GM18868 (cell line): ENCODE measurements around the gene OR4D10.
"Not testable (repeated sequence)": the region's sequence is repeated elsewhere in the genome, so short reads cannot be mapped to it uniquely, and the experiment has no call there.

Source experiments
- ATAC-seq: cut with Tn5 transposase; IDR thresholded peaks from one replicate; pipeline ENCODE4 v1.9.1; 2021; ENCODE audit warnings: mild to moderate bottlenecking, moderate library complexity; ENCODE audit not compliant: unreplicated experiment

Gene OR4D10

GRCh38 chr11:59473015-59473414 is at the start of gene OR4D10:
Gene OR4D10 (plus strand): TSS chr11:59473315. CDS start chr11:59477430, 4,115 bp downstream.
- no peak for ATAC-seq

GRCh38 chr11:59423835-59424234 is 49.3 kb upstream of the OR4D10 start:
- no peak for ATAC-seq

GRCh38 chr11:59425131-59425530 is 48.0 kb upstream of the OR4D10 start:
- no peak for ATAC-seq

GRCh38 chr11:59426361-59427067 is 46.6 kb upstream of the OR4D10 start, which contains the start of gene OR5A2:
Gene OR5A2 (minus strand): TSS chr11:59426413. CDS start chr11:59422953, 3,460 bp downstream.
- no peak for ATAC-seq

- no peak for ATAC-seq
Observed at GRCh38 chr11:59427068-59427382, 46.1 kb upstream of the OR4D10 start.

DNA sequence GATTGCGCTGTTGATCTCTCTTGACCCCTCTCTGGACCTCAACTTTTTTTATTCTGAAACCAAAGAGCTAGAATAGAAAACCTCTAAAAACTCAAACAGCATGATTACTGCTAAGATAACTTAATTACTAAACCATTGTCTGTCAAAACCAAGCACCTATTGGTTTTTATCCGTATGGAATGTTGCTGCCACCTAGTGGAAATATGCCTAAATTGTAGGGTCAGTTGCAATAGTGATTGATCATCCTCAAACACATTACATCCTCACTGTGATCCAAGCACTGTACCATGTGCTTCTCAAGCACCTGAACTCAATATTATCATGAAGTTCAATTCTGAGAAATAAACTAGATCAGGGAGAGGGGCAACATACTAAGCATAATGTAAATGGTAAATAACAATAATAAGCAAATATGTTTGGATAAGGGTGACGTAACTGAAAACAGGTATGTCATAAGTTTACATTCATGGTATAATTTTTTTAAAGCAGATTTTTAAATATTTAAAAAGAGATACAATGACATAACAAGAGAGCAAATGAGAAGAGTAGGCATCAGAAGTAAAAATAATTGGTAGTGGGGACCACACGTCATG is 43.1 kb upstream of the OR4D10 start:
- ATAC-seq: peak; percentile 87

DNA sequence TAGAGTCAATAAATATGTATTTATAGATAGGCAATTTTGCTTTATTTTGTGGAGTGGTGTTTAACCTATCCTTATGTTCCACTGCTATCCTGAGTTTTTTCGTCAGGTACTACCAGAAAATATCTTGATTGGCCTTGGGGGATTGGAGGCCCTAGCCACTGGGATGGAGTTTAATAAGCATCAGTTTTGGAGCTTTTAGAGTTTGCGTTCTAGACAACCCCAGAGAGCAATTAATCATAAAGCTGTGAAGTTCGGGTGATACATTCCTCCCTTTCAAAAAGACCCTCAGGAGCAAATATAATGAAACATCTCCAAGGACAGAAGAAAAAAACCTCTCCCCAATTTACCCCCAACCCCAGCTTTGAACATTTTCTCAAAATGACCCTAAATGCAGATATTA is 36.9 kb upstream of the OR4D10 start, which contains the start of gene OR5A1:
Gene OR5A1 (plus strand): TSS at position 301 of the 400 bp plus-strand sequence. CDS start 6,700 bp downstream, outside the sequence.
- no peak for ATAC-seq

DNA sequence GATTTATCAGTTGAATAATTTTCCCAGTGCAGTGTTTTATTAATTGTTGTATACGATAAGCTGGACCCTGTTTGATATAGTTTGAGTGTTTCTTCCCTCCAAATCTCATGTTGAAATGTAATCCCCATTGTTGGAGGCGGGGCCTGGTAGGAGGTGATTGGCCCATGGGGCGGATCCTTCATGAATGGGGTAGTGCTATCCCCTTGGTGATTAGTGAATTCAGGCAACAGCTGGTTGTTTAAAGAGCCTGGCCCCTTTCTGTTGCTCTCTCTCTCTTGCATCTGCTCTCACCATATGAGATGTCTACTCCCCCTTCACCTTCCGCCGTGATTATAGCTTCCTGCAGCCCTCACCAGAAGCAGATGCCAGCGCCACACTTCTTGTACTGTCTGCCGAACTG is 35.3 kb upstream of the OR4D10 start:
- ATAC-seq: no peak

GRCh38 chr11:59445624-59446023 is 27.5 kb upstream of the OR4D10 start:
- not testable (repeated sequence) for ATAC-seq

GRCh38 chr11:59448484-59448883 is 24.6 kb upstream of the OR4D10 start:
- ATAC-seq: no peak

DNA sequence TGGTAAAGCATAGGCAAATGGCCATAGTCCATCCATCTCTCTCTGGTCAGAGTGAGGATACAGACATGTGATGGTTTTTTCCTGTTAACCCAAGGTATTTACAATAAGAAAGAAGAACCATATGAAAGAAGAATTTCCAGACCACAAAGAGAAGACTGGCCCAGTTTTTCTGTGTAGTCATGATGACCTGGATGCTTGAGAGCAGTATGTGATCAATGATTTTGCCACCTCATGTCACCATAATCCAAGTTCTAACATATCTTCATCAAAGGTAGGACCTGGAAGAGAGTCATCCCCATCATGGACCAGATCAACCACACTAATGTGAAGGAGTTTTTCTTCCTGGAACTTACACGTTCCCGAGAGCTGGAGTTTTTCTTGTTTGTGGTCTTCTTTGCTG is 16.5 kb upstream of the OR4D10 start, which contains the start of gene OR4D6:
Gene OR4D6 (plus strand): TSS at position 301 of the 400 bp plus-strand sequence. CDS start 0 bp downstream, at position 301.
- no peak for ATAC-seq

GRCh38 chr11:59459916-59460315 is 13.2 kb upstream of the OR4D10 start:
- no peak for ATAC-seq

GRCh38 chr11:59463190-59463641 is 9.9 kb upstream of the OR4D10 start:
- no peak for ATAC-seq

- no peak for ATAC-seq
Observed at GRCh38 chr11:59475176-59475575, 2.1 kb downstream of the OR4D10 start.

- ATAC-seq: no peak
Observed at GRCh38 chr11:59479906-59480305, 6.8 kb downstream of the OR4D10 start.

GRCh38 chr11:59480359-59480758 is 7.2 kb downstream of the OR4D10 start:
- no peak for ATAC-seq

GRCh38 chr11:59501931-59502330 is 28.8 kb downstream of the OR4D10 start:
- ATAC-seq: peak; percentile 81

DNA sequence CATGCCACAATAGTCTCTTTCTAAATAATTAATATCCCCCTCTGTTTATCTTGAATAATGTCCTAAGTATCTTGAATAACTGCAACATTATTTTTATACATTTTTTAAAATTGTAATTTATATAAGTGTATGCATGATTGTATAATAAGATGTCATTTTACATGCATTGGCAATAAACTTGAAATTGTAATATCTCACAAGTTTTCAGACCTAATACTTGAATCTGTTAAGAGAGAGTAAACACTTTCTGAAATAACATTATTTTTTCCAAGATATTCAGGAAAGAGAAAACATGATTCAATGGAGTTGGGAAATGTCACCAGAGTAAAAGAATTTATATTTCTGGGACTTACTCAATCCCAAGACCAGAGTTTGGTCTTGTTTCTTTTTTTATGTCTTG is 30.2 kb downstream of the OR4D10 start, which contains the start of gene OR4D11:
Gene OR4D11 (plus strand): TSS at position 301 of the 400 bp plus-strand sequence. CDS start 0 bp downstream, at position 301.
- ATAC-seq: no peak

GRCh38 chr11:59510941-59511589 is 38.0 kb downstream of the OR4D10 start, which contains the start of gene OR4D9:
Gene OR4D9 (plus strand): TSS chr11:59511539. CDS start chr11:59514913, 3,374 bp downstream.
- ATAC-seq: no peak

- no peak for ATAC-seq
Observed at GRCh38 chr11:59511675-59512074, 38.6 kb downstream of the OR4D10 start.

DNA sequence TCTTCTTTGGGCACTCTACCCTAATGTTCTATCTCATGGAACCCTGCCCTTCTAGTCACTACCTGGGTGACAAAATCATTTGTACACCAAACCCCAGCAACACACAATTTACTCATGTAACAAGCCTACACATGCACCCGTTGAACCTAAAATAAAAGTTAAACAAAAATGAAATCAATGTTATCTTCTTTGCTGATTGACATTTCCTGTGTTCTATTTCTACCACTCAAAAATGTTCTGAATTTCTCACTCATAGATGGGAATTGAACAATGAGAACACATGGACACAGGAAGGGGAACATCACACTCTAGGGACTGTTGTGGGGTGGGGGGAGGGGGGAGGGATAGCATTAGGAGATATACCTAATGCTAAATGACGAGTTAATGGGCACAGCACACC is 47.0 kb downstream of the OR4D10 start:
- not testable (repeated sequence) for ATAC-seq
